Measurements from ENCODE around the gene CFLAR.
"Not testable (repeated sequence)": the region's sequence is repeated elsewhere in the genome, so short reads cannot be mapped to it uniquely, and the experiment has no call there.

CFLAR gene

GRCh38 chr2:201118961-201119854 is 3.2 kb downstream of the CFLAR start:
- no peak for DNase-seq

GRCh38 chr2:201122276-201122675 is 6.3 kb downstream of the CFLAR start:
- DNase-seq = no peak

GRCh38 chr2:201126308-201127151 is 10.6 kb downstream of the CFLAR start:
- no peak for DNase-seq

GRCh38 chr2:201127152-201127511 is 11.2 kb downstream of the CFLAR start:
- no peak for DNase-seq

GRCh38 chr2:201127570-201127969 is 11.6 kb downstream of the CFLAR start:
- DNase-seq = peak; percentile 82

GRCh38 chr2:201128033-201128432 is 12.1 kb downstream of the CFLAR start:
- DNase-seq = no peak

GRCh38 chr2:201128933-201129505 is 13.1 kb downstream of the CFLAR start:
- DNase-seq = peak; percentile 78

- DNase-seq = peak; percentile 74
Measured at GRCh38 chr2:201130524-201131186, 14.7 kb downstream of the CFLAR start.

GRCh38 chr2:201132518-201132917 is 16.6 kb downstream of the CFLAR start:
- DNase-seq = no peak

- DNase-seq = no peak
Measured at GRCh38 chr2:201135386-201135785, 19.4 kb downstream of the CFLAR start.

- DNase-seq = no peak
Measured at GRCh38 chr2:201136889-201137321, 20.9 kb downstream of the CFLAR start.

GRCh38 chr2:201137505-201138400 is 21.8 kb downstream of the CFLAR start:
- DNase-seq = no peak

GRCh38 chr2:201138401-201138970 is 22.5 kb downstream of the CFLAR start:
- DNase-seq = no peak

- not testable (repeated sequence) for DNase-seq
Measured at GRCh38 chr2:201138986-201139781, 23.2 kb downstream of the CFLAR start.

GRCh38 chr2:201139836-201140604 is 24.1 kb downstream of the CFLAR start:
- DNase-seq = no peak

GRCh38 chr2:201144101-201145051 is 28.4 kb downstream of the CFLAR start:
- DNase-seq = no peak

GRCh38 chr2:201148434-201148990 is 32.5 kb downstream of the CFLAR start:
- no peak for DNase-seq

Data from activated effector memory CD4-positive, alpha-beta T cell treated with anti-CD3 and anti-CD28 coated beads, Interleukin-2, amount 50 U/mL, for 16 hours (primary cell).